A673 (cell line): ENCODE measurements around the gene SEMA5A.

Experiments
- CTCF ChIP-seq: fragments of 300-800, 200-600 bp; sonication (generic); conservative IDR thresholded peaks from 2 replicates; pipeline ENCODE4 v1.5.1; 2017; ENCODE audit warnings: low read depth, mild to moderate bottlenecking, antibody characterized with exemption, low read length, moderate library complexity, mixed read lengths
- EZH2 ChIP-seq: fragments of 200-600 bp; sonication (generic); IDR thresholded peaks from 2 replicates; pipeline ENCODE4 v1.6.1; 2017; ENCODE audit warnings: borderline replicate concordance, low read depth, mild to moderate bottlenecking, mixed read lengths, antibody characterized with exemption, low read length; ENCODE audit not compliant: poor library complexity, severe bottlenecking

DNA sequence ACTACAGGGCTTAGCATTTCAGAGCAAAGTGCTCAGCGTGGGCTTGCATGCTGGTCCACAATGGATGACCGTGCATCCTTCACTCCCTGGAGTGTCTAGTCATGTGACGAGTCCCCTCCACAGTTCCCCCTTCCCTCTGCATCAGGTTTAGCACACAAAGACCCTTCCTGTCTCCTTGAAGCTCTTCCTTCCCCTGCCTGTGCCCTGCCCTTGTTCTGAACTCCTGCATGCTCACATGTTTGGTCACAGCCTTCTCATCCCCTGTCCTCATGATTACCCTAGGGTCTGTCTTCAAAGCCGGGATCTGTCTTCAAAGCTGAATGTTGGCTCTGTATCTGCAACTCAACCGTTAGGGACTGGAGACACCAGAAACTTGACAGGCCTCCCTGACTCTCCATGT lies 388.9 kb downstream of the SEMA5A start:
- TF ChIP-seq CTCF = no peak
- TF ChIP-seq EZH2 = no peak
